ENCODE data around the gene LDLRAD3. TPM values are rescaled to one million over a fixed set of nuclear protein-coding genes. Genes with fewer than 3 reads are reported as not detected.
"Not testable (repeated sequence)": the region's sequence is repeated elsewhere in the genome, so short reads cannot be mapped to it uniquely, and the experiment has no call there.

Gene LDLRAD3
- total RNA-seq, 2 experiments from 2014 or later: 0.46 to 0.47 TPM

DNA sequence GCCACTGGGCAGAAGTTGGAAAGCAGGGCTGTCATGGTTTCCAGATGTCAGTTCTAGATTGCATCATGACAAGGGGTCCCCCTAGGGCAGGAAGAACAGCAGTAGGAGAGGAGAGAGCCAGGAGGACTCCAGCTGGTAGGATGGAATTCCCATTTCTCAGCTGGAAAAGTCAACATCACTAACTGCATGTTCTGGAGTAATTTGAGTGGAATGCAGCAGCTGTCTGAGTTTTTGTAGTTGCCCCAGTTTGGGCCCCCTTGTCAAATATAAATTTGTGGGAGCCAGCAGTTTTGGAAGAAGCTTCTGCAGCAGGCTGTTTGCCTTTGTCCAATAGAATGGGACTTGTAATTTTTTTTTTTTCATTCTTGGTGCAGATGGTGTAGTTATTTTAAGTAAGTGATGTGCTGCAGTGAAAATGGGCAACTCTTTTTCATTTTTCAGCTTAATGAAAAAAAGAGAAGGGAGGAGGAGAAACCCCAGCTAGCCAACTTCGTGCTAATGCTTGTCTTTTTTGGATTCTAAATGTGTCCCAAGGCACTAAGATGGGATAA lies 86.9 kb downstream of the LDLRAD3 start:
- no peaks in the 10 kb centered on the region for H3K9me3 Mint-ChIP-seq (ENCODE audit: low read depth)
- H3K27me3 Mint-ChIP-seq: peaks cover 3% of the 10 kb centered on the region
- no peak for DNase-seq
- ATAC-seq: no peak
- intact Hi-C loops (cut with DNase I, micrococcal nuclease): no loop called here
- no peak overlapping the region for H3K4me3 Mint-ChIP-seq
- no peak overlapping the region for H3K27ac Mint-ChIP-seq
- no peaks in the 10 kb centered on the region for H3K36me3 Mint-ChIP-seq (ENCODE audit: low read depth)
- no peaks in the 10 kb centered on the region for H3K4me1 Mint-ChIP-seq
- ChIA-PET CTCF (no interaction called here), POLR2A (no interaction called here)

DNA sequence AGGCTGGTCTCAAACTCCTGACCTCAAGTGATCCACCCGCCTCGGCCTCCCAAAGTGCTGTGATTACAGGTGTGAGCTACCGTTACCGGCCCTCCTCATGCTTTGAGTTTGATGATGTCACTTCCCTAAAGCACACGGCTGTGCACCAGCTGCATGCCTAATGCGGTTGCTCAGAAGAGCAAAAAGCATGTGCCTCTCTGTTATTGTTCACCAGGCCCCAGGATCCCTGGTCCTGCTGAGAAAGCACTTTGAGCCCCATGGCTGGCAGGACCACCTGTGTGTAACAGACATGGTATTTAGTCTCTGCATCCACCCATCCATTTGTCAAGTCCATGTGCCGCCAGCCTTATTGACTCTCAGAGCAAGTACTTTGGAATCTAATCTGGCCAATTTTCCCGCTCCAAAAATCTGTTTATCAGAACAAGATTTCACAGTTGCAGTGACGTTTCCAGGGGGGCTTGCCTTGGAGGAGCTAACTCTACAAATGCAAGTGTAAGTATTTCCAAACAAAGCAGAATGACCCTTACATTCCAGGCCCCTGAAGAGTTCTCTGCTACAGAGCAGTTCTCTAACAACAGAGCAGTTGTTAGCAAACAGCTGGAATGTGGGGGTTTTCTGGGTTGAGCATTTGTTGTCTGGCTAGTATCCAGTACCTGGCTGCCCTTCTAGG lies 89.4 kb downstream of the LDLRAD3 start:
- intact Hi-C loops (cut with DNase I, micrococcal nuclease): no loop called here
- H3K9me3 Mint-ChIP-seq (ENCODE audit: low read depth): no peaks in the 10 kb centered on the region

GRCh38 chr11:36033936-36034335 lies 90.1 kb downstream of the LDLRAD3 start:
- ChIA-PET POLR2A (no interaction called here), CTCF (no interaction called here)
- DNase-seq (no peak), ATAC-seq (no peak)
- no peaks in the 10 kb centered on the region for H3K36me3 Mint-ChIP-seq (ENCODE audit: low read depth)
- intact Hi-C loops (cut with DNase I, micrococcal nuclease): no loop called here
- no peaks in the 10 kb centered on the region for H3K9me3 Mint-ChIP-seq (ENCODE audit: low read depth)
- H3K27ac Mint-ChIP-seq: no peak overlapping the region
- no peaks in the 10 kb centered on the region for H3K4me1 Mint-ChIP-seq
- peaks cover 3% of the 10 kb centered on the region for H3K27me3 Mint-ChIP-seq
- H3K4me3 Mint-ChIP-seq: no peak overlapping the region

More for the DNA sequence above, 89.4 kb downstream of the LDLRAD3 start:
- CTCF ChIA-PET: interaction anchor here (0.6 kb wide), 1 partner anchor 751 kb away, joined by 3 read pairs; no protein-coding TSS in a partner anchor
- ATAC-seq (no peak), DNase-seq (no peak)
- H3K27ac Mint-ChIP-seq: no peak overlapping the region
- POLR2A ChIA-PET: no interaction called here
- H3K4me3 Mint-ChIP-seq: no peak overlapping the region
- H3K4me1 Mint-ChIP-seq: no peaks in the 10 kb centered on the region
- no peaks in the 10 kb centered on the region for H3K36me3 Mint-ChIP-seq (ENCODE audit: low read depth)
- peaks cover 3% of the 10 kb centered on the region for H3K27me3 Mint-ChIP-seq

GRCh38 chr11:36034551-36035331 lies 90.9 kb downstream of the LDLRAD3 start:
- Mint-ChIP-seq H3K9me3 (ENCODE audit: low read depth) (no peaks in the 10 kb centered on the region), H3K27ac (no peak overlapping the region), H3K27me3 (peaks cover 4% of the 10 kb centered on the region), H3K36me3 (ENCODE audit: low read depth) (no peaks in the 10 kb centered on the region), H3K4me1 (no peaks in the 10 kb centered on the region), H3K4me3 (no peak overlapping the region)
- DNase-seq: no peak
- intact Hi-C loops (cut with DNase I, micrococcal nuclease): no loop called here
- no peak for ATAC-seq
- ChIA-PET POLR2A (no interaction called here), CTCF (no interaction called here)

DNA sequence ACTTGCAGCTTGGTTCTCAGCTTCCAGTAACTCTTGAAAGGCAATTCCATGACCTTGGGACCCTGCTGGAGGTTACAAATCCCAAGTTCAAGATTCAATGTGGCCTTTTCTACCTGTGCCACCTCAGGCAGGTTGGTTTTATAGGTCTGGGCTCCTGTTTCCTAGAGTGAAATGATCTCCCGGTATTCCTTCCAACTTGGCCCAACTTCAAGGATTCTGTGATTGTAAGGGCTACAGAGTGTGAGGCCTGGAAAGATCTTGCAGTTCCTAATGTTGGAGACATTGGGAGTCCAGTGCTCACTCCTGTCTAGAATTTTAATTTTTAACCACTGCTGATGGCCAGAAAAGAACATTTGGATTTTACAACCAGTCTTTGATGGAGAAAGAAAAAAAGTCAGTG lies 91.6 kb downstream of the LDLRAD3 start:
- no peak for DNase-seq
- POLR2A ChIA-PET: no interaction called here
- Mint-ChIP-seq H3K9me3 (ENCODE audit: low read depth) (no peaks in the 10 kb centered on the region), H3K4me3 (no peak overlapping the region), H3K36me3 (ENCODE audit: low read depth) (no peaks in the 10 kb centered on the region), H3K27ac (no peak overlapping the region), H3K4me1 (no peaks in the 10 kb centered on the region), H3K27me3 (peaks cover 8% of the 10 kb centered on the region)
- intact Hi-C loops (cut with DNase I, micrococcal nuclease): no loop called here
- CTCF ChIA-PET: no interaction called here
- no peak for ATAC-seq

- ATAC-seq (no peak), DNase-seq (no peak)
- intact Hi-C loops (cut with DNase I, micrococcal nuclease): no loop called here
- no peaks in the 10 kb centered on the region for H3K36me3 Mint-ChIP-seq (ENCODE audit: low read depth)
- POLR2A ChIA-PET: no interaction called here
- no peak overlapping the region for H3K4me3 Mint-ChIP-seq
- peaks cover 8% of the 10 kb centered on the region for H3K27me3 Mint-ChIP-seq
- H3K27ac Mint-ChIP-seq: no peak overlapping the region
- CTCF ChIA-PET: no interaction called here
- no peaks in the 10 kb centered on the region for H3K9me3 Mint-ChIP-seq (ENCODE audit: low read depth)
- H3K4me1 Mint-ChIP-seq: no peaks in the 10 kb centered on the region
These were observed 92.1 kb downstream of the LDLRAD3 start for GRCh38 chr11:36035999-36036398.

DNA sequence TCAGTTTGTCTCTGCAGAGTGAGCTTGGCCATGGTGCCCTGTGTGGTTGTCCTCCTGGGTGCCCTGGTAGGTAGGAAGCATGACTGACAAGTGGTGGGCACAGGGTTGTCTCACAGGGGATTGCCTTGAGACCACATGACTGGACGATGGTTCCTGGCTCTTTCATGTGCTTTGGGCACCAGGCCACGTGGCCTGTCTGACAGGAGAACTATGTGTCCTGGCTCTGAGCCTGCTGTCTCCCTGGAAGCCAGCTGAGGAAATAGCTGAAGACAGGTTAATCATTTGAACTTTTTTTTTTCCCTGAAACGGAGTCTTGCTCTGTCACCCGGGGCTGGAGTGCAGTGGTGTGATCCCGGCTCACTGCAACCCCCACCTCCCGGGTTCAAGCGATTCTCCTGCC lies 93.2 kb downstream of the LDLRAD3 start:
- ChIA-PET CTCF (no interaction called here), POLR2A (no interaction called here)
- H3K27ac Mint-ChIP-seq: no peak overlapping the region
- DNase-seq (no peak), ATAC-seq (no peak)
- intact Hi-C loops (cut with DNase I, micrococcal nuclease): no loop called here
- H3K27me3 Mint-ChIP-seq: peaks cover 12% of the 10 kb centered on the region
- no peaks in the 10 kb centered on the region for H3K4me1 Mint-ChIP-seq
- H3K36me3 Mint-ChIP-seq (ENCODE audit: low read depth): no peaks in the 10 kb centered on the region
- no peaks in the 10 kb centered on the region for H3K9me3 Mint-ChIP-seq (ENCODE audit: low read depth)
- H3K4me3 Mint-ChIP-seq: no peak overlapping the region

- intact Hi-C loops (cut with DNase I, micrococcal nuclease): no loop called here
- Mint-ChIP-seq H3K9me3 (ENCODE audit: low read depth) (no peaks in the 10 kb centered on the region), H3K27ac (no peak overlapping the region), H3K4me1 (no peaks in the 10 kb centered on the region), H3K27me3 (peaks cover 12% of the 10 kb centered on the region), H3K4me3 (no peak overlapping the region), H3K36me3 (ENCODE audit: low read depth) (no peaks in the 10 kb centered on the region)
- ATAC-seq (no peak), DNase-seq (no peak)
- CTCF ChIA-PET: no interaction called here
- POLR2A ChIA-PET: no interaction called here
These were observed 94.7 kb downstream of the LDLRAD3 start for GRCh38 chr11:36038541-36038940.

DNA sequence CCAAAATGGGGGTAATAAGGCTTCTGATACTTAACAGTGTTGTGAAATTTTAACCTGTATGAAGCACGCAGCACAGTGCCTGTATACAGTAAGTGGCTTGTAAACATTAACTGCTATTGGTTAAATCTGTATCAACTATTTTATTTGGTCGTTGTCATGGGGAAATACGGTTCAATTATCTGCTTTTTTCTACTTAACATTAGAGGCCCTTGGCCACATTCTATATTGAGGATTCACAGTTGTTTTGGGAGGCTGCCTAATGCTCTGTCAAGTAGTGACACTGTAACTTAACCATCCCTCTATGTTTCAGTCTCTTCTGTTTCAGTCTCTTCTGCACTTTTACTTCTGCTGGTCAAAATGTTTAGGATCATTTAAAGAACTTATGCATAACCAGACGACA lies 95.6 kb downstream of the LDLRAD3 start:
- H3K4me1 Mint-ChIP-seq: no peaks in the 10 kb centered on the region
- ATAC-seq (no peak), DNase-seq (no peak)
- ChIA-PET POLR2A (no interaction called here), CTCF (no interaction called here)
- H3K4me3 Mint-ChIP-seq: no peak overlapping the region
- no peaks in the 10 kb centered on the region for H3K36me3 Mint-ChIP-seq (ENCODE audit: low read depth)
- no peak overlapping the region for H3K27ac Mint-ChIP-seq
- intact Hi-C loops (cut with DNase I, micrococcal nuclease): no loop called here
- peaks cover 10% of the 10 kb centered on the region for H3K27me3 Mint-ChIP-seq
- H3K9me3 Mint-ChIP-seq (ENCODE audit: low read depth): no peaks in the 10 kb centered on the region

DNA sequence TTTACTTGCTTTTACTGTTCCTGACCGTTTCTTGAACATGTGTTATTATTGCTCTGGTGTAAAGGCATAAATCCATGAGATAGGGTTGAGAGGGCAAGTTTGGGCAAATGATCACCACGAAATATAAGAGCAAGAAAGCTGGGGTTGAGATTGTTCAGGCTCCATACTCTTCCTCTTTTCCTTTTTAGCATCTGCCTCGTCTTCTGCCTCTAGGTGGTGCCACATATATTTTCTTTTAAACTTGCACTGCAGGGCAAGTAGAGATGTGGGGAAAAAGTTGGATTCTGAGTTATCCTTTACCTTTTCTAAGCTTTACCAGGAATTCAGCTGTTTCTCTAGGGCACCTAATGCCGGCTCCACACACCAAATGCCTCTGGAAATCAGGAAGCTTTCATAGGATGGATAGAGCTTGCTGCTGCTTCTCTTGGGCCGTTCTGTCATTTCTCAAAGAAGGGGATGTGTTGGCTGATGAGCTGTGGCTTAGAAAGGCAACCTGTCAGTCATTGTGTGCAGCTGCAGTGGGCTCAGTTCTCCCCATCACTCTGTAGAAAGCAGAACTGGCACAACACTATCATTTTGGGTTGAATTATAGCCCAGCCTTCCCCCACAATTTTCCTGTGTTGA lies 98.2 kb downstream of the LDLRAD3 start:
- ATAC-seq (no peak), DNase-seq (no peak)
- POLR2A ChIA-PET: no interaction called here
- no peaks in the 10 kb centered on the region for H3K4me1 Mint-ChIP-seq
- no peaks in the 10 kb centered on the region for H3K36me3 Mint-ChIP-seq (ENCODE audit: low read depth)
- H3K27ac Mint-ChIP-seq: no peak overlapping the region
- peaks cover 10% of the 10 kb centered on the region for H3K27me3 Mint-ChIP-seq
- no peaks in the 10 kb centered on the region for H3K9me3 Mint-ChIP-seq (ENCODE audit: low read depth)
- CTCF ChIA-PET: interaction anchor here (0.5 to 1.9 kb wide), 4 partner anchors 43 to 224 kb away, joined by 3 to 5 read pairs (median 4); no protein-coding TSS in a partner anchor
- no peak overlapping the region for H3K4me3 Mint-ChIP-seq
- intact Hi-C loops (cut with DNase I, micrococcal nuclease): loop anchor here (1.0 to 5.0 kb wide), 4 partner anchors 217 to 450 kb away; no protein-coding TSS in a partner anchor

DNA sequence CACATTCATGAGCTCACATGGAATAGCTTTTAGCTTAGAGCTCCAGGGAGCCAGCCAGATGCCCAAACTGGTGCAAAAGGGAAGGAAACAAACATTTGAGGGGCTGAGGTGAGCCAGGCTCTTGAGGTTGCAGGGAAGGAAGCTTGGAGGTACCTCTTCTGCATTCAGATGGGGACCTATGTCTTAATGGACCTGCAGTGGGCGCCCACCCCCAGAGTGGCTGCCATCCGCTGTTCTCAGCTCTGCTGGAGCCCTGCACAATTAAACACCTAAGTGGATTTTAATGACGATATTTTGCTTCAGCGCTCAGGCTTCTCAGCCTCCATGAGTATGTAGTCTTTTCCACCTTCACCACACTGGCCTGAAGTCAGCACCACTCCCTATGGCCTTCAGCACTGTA lies 100.8 kb downstream of the LDLRAD3 start:
- ATAC-seq (no peak), DNase-seq (no peak)
- H3K9me3 Mint-ChIP-seq (ENCODE audit: low read depth): no peaks in the 10 kb centered on the region
- ChIA-PET POLR2A (no interaction called here), CTCF (interaction anchor here (0.6 to 1.2 kb wide), 2 partner anchors 101 to 222 kb away, joined by 3 to 5 read pairs; partner anchors contain the start of gene LDLRAD3)
- H3K27me3 Mint-ChIP-seq: peaks cover 11% of the 10 kb centered on the region
- H3K4me1 Mint-ChIP-seq: no peaks in the 10 kb centered on the region
- no peak overlapping the region for H3K4me3 Mint-ChIP-seq
- H3K27ac Mint-ChIP-seq: no peak overlapping the region
- intact Hi-C loops (cut with DNase I, micrococcal nuclease): loop anchor here in 1 of 2 experiments (5.0 kb wide), 1 partner anchor 448 kb away; no protein-coding TSS in a partner anchor
- H3K36me3 Mint-ChIP-seq (ENCODE audit: low read depth): no peaks in the 10 kb centered on the region

- H3K9me3 Mint-ChIP-seq (ENCODE audit: low read depth); H3K4me3 Mint-ChIP-seq; H3K4me1 Mint-ChIP-seq: not testable (repeated sequence)
These were observed 102.1 kb downstream of the LDLRAD3 start for GRCh38 chr11:36045945-36046344.

More at GRCh38 chr11:36045945-36046344, 102.1 kb downstream of the LDLRAD3 start:
- H3K27me3 Mint-ChIP-seq; POLR2A ChIA-PET; H3K36me3 Mint-ChIP-seq (ENCODE audit: low read depth); DNase-seq; ATAC-seq; CTCF ChIA-PET; intact Hi-C loops (cut with DNase I, micrococcal nuclease); H3K27ac Mint-ChIP-seq: not testable (repeated sequence)
